Erythroblast (primary cell): Measurements from ENCODE around the gene RIN1.
"Not testable (repeated sequence)": the region's sequence is repeated elsewhere in the genome, so short reads cannot be mapped to it uniquely, and the experiment has no call there.

Experiments used
- GATA1 ChIP-seq: IDR thresholded peaks from 2 replicates; pipeline ENCODE4 v1.6.1; 2011; ENCODE audit warnings: low read depth, mild to moderate bottlenecking, control low read depth, low read length, moderate library complexity
- POLR2A ChIP-seq: IDR thresholded peaks from 2 replicates; pipeline ENCODE4 v1.6.1; 2011; ENCODE audit warnings: mild to moderate bottlenecking, low read length

DNA sequence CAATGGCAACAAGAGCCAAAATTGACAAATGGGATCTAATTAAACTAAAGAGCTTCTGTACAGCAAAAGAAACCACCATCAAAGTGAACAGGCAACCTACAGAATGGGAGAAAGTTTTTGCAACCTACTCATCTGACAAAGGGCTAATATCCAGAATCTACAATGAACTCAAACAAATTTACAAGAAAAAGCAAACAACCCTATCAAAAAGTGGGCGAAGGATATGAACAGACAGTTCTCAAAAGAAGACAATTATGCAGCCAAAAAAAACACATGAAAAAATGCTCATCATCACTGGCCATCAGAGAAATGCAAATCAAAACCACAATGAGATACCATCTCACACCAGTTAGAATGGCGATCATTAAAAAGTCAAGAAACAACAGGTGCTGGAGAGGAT lies 15.9 kb downstream of the RIN1 start:
- TF ChIP-seq POLR2A, GATA1: not testable (repeated sequence)
